ENCODE results near the gene GBF1.

Gene GBF1

GRCh38 chr10:102241032-102241443 is 4.3 kb upstream of the GBF1 start:
- Histone ChIP-seq H3K4me1 (ENCODE audit: insufficient read depth, low read length) (peaks cover 10% of the 10 kb centered on the region), H3K27me3 (ENCODE audit: insufficient read depth, low read length, poor library complexity) (peaks cover 18% of the 10 kb centered on the region), H3K4me2 (ENCODE audit: insufficient read depth, low read length) (no peak overlapping the region), H3K9ac (ENCODE audit: low read depth, low read length) (no peak overlapping the region), H3K4me3 (ENCODE audit: low read depth in 1 of 2, low read length in 2 of 2) (no peak overlapping the region), H3K27ac (ENCODE audit: low read length) (no peak overlapping the region), H3K36me3 (ENCODE audit: insufficient read depth, low read length) (no peaks in the 10 kb centered on the region; the same call in 1 of the 2 replicates), H4K20me1 (ENCODE audit: insufficient read depth, low read length) (peaks cover 3% of the 10 kb centered on the region; the same call in 1 of the 2 replicates), H3K9me3 (ENCODE audit: insufficient read depth, low read length, severe bottlenecking) (no peaks in the 10 kb centered on the region), H2AFZ (ENCODE audit: low read depth, low read length) (no peak overlapping the region), H3K79me2 (ENCODE audit: insufficient read depth, low read length) (peaks cover 7% of the 10 kb centered on the region)
- TF ChIP-seq, protein P1, sequence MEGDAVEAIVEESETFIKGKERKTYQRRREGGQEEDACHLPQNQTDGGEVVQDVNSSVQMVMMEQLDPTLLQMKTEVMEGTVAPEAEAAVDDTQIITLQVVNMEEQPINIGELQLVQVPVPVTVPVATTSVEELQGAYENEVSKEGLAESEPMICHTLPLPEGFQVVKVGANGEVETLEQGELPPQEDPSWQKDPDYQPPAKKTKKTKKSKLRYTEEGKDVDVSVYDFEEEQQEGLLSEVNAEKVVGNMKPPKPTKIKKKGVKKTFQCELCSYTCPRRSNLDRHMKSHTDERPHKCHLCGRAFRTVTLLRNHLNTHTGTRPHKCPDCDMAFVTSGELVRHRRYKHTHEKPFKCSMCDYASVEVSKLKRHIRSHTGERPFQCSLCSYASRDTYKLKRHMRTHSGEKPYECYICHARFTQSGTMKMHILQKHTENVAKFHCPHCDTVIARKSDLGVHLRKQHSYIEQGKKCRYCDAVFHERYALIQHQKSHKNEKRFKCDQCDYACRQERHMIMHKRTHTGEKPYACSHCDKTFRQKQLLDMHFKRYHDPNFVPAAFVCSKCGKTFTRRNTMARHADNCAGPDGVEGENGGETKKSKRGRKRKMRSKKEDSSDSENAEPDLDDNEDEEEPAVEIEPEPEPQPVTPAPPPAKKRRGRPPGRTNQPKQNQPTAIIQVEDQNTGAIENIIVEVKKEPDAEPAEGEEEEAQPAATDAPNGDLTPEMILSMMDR (IDR thresholded peaks at IDR 0.05; ENCODE audit: borderline replicate concordance, extremely low read depth, low read length, poor library complexity, severe bottlenecking) = no peak
- TF ChIP-seq EZH2 (IDR thresholded peaks at IDR 0.05; ENCODE audit: borderline replicate concordance, low read depth, low read length, severe bottlenecking) = no peak
- ATAC-seq (ENCODE audit: insufficient read depth, low read depth) (no peak), DNase-seq (no peak)

DNA sequence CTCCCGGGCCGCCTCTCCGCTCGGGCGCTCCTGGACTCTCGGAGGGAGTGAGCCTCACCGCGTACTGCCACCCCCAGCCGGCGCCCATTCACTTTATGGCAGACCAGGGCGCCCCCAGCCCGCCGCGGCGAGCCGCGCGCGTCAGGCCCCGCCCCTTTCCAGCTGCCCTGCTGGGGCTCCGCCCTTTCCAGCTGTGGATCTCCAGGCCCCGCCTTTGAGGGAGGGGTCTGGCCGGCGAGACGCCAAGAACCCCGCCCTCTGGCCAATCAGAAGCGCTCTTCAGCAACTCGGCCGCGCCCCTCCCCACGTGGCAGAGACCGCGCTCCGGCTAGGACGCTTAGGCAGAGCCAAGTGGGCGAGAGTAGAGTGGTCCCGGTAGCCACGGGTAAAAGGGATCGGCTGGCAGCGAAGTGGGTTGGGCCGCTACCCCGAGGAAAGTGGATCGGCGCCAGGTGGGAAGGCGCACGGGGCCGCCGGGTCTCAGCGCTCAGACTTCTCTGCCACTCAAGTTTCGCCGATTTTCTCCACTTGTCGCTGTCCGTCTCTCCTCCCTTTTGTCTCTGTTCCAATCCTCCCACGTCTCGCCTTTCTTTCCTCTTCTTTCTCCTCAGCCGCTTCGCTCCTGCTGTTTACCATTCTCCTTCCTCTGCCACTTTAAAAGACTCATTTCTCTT is 3.8 kb upstream of the GBF1 start, which contains the start of gene PITX3:
Gene PITX3, minus strand, starts transcription at position 69 of the 674 bp plus-strand sequence. CDS start 9,432 bp downstream, outside the sequence.
- Histone ChIP-seq H3K4me2 (ENCODE audit: insufficient read depth, low read length) (no peak within 1 kb of the TSS), H3K4me1 (ENCODE audit: insufficient read depth, low read length) (peaks cover 16% of the 10 kb centered on the region), H3K36me3 (ENCODE audit: insufficient read depth, low read length) (no peaks in the 10 kb centered on the region; the same call in 1 of the 2 replicates), H3K9ac (ENCODE audit: low read depth, low read length) (no peak within 1 kb of the TSS), H4K20me1 (ENCODE audit: insufficient read depth, low read length) (peaks cover 7% of the 10 kb centered on the region; the same call in 1 of the 2 replicates), H3K27me3 (ENCODE audit: insufficient read depth, low read length, poor library complexity) (peaks cover 12% of the 10 kb centered on the region), H3K9me3 (ENCODE audit: insufficient read depth, low read length, severe bottlenecking) (no peaks in the 10 kb centered on the region), H3K4me3 (ENCODE audit: low read depth in 1 of 2, low read length in 2 of 2) (no peak within 1 kb of the TSS), H3K79me2 (ENCODE audit: insufficient read depth, low read length) (peaks cover 12% of the 10 kb centered on the region), H3K27ac (ENCODE audit: low read length) (no peak within 1 kb of the TSS), H2AFZ (ENCODE audit: low read depth, low read length) (no peak within 1 kb of the TSS)
- no peak for DNase-seq
- no peak for ATAC-seq (ENCODE audit: insufficient read depth, low read depth)
- no peak for TF ChIP-seq EZH2 (IDR thresholded peaks at IDR 0.05; ENCODE audit: borderline replicate concordance, low read depth, low read length, severe bottlenecking)
- TF ChIP-seq, protein P1 (IDR thresholded peaks at IDR 0.05; ENCODE audit: borderline replicate concordance, extremely low read depth, low read length, poor library complexity, severe bottlenecking) = no peak

DNA sequence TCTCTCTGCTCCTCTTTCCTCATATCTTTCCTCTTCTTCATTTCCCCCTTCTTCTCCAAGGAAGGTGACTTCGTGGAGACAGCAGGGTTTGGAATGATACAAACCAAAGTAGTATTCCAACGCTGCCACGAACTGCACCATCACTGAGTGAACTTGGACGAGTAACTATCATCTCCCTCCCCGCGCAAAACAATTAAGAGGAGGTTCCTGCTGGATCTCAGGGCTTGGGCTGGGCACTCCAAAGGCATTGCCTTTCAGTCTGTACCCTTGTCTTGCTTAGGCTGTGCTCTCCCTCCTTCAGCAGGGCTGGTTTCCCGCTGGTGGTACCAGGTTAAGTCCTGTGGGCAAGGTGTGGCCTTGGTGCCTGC is 3.2 kb upstream of the GBF1 start:
- Histone ChIP-seq H3K4me2 (ENCODE audit: insufficient read depth, low read length) (no peak overlapping the region), H3K9ac (ENCODE audit: low read depth, low read length) (no peak overlapping the region), H3K27me3 (ENCODE audit: insufficient read depth, low read length, poor library complexity) (peaks cover 8% of the 10 kb centered on the region), H3K4me3 (ENCODE audit: low read depth in 1 of 2, low read length in 2 of 2) (no peak overlapping the region), H3K36me3 (ENCODE audit: insufficient read depth, low read length) (no peaks in the 10 kb centered on the region; the same call in 1 of the 2 replicates), H3K4me1 (ENCODE audit: insufficient read depth, low read length) (peaks cover 21% of the 10 kb centered on the region), H3K27ac (ENCODE audit: low read length) (no peak overlapping the region), H3K9me3 (ENCODE audit: insufficient read depth, low read length, severe bottlenecking) (no peaks in the 10 kb centered on the region), H3K79me2 (ENCODE audit: insufficient read depth, low read length) (peaks cover 18% of the 10 kb centered on the region), H2AFZ (ENCODE audit: low read depth, low read length) (no peak overlapping the region), H4K20me1 (ENCODE audit: insufficient read depth, low read length) (peaks cover 12% of the 10 kb centered on the region; the same call in 1 of the 2 replicates)
- no peak for TF ChIP-seq EZH2 (IDR thresholded peaks at IDR 0.05; ENCODE audit: borderline replicate concordance, low read depth, low read length, severe bottlenecking)
- TF ChIP-seq, protein P1 (IDR thresholded peaks at IDR 0.05; ENCODE audit: borderline replicate concordance, extremely low read depth, low read length, poor library complexity, severe bottlenecking) = no peak
- ATAC-seq (ENCODE audit: insufficient read depth, low read depth) = no peak
- no peak for DNase-seq
